GM12874 (cell line): ENCODE results near the gene SPCS1.

Experiments used
- TF ChIP-seq, protein P1 (sequence below): IDR thresholded peaks from 2 replicates; pipeline ENCODE4 v1.5.1; 2011; ENCODE audit warnings: low read depth, mild to moderate bottlenecking, control low read depth, low read length, moderate library complexity; ENCODE audit not compliant: insufficient read depth

Gene SPCS1

GRCh38 chr3:52721730-52722008 lies 15.8 kb downstream of the SPCS1 start:
- TF ChIP-seq, protein P1, sequence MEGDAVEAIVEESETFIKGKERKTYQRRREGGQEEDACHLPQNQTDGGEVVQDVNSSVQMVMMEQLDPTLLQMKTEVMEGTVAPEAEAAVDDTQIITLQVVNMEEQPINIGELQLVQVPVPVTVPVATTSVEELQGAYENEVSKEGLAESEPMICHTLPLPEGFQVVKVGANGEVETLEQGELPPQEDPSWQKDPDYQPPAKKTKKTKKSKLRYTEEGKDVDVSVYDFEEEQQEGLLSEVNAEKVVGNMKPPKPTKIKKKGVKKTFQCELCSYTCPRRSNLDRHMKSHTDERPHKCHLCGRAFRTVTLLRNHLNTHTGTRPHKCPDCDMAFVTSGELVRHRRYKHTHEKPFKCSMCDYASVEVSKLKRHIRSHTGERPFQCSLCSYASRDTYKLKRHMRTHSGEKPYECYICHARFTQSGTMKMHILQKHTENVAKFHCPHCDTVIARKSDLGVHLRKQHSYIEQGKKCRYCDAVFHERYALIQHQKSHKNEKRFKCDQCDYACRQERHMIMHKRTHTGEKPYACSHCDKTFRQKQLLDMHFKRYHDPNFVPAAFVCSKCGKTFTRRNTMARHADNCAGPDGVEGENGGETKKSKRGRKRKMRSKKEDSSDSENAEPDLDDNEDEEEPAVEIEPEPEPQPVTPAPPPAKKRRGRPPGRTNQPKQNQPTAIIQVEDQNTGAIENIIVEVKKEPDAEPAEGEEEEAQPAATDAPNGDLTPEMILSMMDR, result no peak

- TF ChIP-seq, protein P1, result no peak
These were observed 16.6 kb downstream of the SPCS1 start for GRCh38 chr3:52722491-52722890.

DNA sequence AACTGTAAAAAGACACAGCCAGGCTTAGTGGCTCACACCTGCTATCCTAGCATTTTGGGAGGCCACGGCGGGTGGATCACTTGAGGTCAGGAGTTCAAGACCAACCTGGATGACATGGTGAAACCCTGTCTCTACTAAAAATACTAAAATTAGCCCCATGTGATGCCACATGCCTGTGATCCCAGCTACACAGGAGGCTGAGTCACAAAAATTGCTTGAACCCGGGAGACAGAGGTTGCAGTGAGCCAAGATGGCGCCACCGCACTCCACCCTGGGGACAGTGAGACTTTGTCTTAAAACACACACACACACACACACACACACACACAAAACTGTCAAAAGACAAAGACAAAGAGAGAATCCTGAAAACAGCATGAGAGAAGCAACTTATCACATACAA lies 18.0 kb downstream of the SPCS1 start:
- TF ChIP-seq, protein P1, result no peak

GRCh38 chr3:52724511-52724910 lies 18.6 kb downstream of the SPCS1 start:
- TF ChIP-seq, protein P1, result no peak

- TF ChIP-seq, protein P1, result no peak
These were observed 24.8 kb downstream of the SPCS1 start for GRCh38 chr3:52730681-52731080.

DNA sequence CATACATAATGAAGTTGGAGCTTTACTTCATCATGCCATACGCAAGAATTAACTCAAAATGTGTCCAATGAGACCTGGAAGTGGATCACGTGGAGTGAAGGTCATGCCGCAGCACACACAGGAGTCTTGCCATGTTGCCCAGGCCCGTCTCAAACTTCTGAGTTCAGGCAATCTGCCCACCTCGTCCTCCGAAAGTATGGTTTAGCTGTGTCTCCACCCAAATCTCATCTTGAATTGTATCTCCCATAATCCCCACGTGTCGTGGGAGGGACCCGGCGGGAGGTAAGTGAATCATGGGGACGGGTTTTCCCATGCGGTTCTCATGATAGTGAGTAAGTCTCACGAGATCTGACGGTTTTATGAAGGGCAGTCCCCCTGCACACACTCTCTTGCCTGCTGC lies 25.7 kb downstream of the SPCS1 start:
- TF ChIP-seq, protein P1, result no peak

GRCh38 chr3:52733256-52733891 lies 27.5 kb downstream of the SPCS1 start:
- TF ChIP-seq, protein P1, result no peak
